ENCODE data around the gene EGR1. TPM values are rescaled to one million over a fixed set of nuclear protein-coding genes. Genes with fewer than 3 reads are reported as not detected.

The EGR1 gene
- total RNA-seq, 2 experiments from 2014 or later = 64.2 to 69.4 TPM

DNA sequence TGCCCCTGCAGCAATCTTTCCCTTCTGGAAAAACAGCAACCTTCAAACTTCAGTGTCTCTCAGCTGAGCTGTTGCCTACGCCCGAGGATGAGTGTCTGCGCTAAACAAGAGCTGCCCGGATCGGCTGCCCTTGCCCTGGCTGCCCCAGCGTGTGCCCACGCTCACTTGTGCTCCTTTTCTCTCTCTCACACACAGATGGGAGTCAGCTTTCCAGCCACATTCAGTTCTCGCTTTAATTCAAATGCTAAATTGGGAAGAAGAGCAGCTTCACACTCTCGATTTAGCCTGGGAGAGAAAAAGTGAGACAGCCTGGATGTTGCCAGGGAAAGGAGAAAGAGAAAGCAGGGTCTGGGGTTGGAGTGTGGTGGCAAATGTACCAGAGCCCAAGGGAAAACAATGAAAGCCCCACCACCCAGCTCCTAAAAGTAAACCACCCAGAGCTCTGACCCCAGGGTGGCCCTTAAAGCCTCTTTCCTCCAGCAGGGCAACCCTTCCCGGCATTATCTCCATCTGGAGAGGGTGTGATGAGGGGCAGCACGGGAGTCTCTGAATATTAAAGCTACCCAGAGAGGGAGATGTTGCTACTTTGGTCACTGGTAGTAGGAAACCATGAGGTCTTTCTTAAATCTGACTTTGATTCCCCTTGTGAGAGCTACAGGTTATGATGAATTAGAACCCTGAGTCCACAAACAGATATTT, 9.9 kb upstream of the EGR1 start:
- Mint-ChIP-seq H3K27me3 (no peaks in the 10 kb centered on the region), H3K4me1 (ENCODE audit: low read depth) (peaks cover 29% of the 10 kb centered on the region)

GRCh38 chr5:138457531-138458275, 7.6 kb upstream of the EGR1 start:
- Mint-ChIP-seq H3K27me3 (no peaks in the 10 kb centered on the region), H3K4me3 (no peak overlapping the region), H3K4me1 (ENCODE audit: low read depth) (peaks cover 42% of the 10 kb centered on the region), H3K9me3 (no peaks in the 10 kb centered on the region), H3K36me3 (peaks cover 2% of the 10 kb centered on the region), H3K27ac (peak overlapping the region; percentile 52)
- ChIA-PET POLR2A (interaction anchor here (0.8 to 2.0 kb wide), 3 partner anchors 8 to 118 kb away, joined by 3 to 12 read pairs (median 4); partner anchors contain the start of genes HSPA9 and REEP2), CTCF (interaction anchor here (1.0 to 2.4 kb wide), 4 partner anchors 9 to 105 kb away, joined by 3 to 10 read pairs (median 6); partner anchors contain the start of gene KDM3B)
- intact Hi-C loops (cut with micrococcal nuclease) = loop anchor here (5.0 kb wide), 1 partner anchor 990 kb away; no protein-coding TSS in a partner anchor
- DNase-seq = no peak

More for the DNA sequence above, 9.9 kb upstream of the EGR1 start:
- Mint-ChIP-seq H3K4me3 (no peak overlapping the region), H3K27ac (no peak overlapping the region), H3K36me3 (peaks cover 2% of the 10 kb centered on the region), H3K9me3 (no peaks in the 10 kb centered on the region)
- no peak for DNase-seq
- intact Hi-C loops (cut with micrococcal nuclease) = loop anchor here (5.0 kb wide), 1 partner anchor 992 kb away; no protein-coding TSS in a partner anchor
- ChIA-PET POLR2A (no interaction called here), CTCF (interaction anchor here (0.6 to 3.5 kb wide), 5 partner anchors 9 to 102 kb away, joined by 3 to 10 read pairs (median 3); partner anchors contain the start of gene EGR1)

DNA sequence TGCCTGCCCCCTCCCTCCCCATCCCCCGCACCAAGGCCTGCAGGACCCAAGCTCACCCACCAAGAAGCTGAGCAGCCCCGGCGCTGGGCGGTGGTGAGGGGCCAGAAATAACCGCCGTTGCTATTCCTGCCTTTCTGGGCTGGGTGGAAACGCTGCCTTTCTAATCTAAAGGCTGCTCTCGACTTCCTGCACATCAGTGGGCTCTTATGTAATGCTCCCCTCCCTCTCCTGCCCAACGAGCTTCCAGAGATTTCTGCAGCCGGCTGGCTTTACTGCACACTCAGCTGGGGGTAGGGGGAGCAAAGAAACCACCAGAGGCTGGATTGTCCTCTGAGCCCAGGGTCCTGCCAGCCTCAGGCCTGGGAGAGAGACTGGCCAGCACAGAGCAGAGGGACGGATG, 6.9 kb upstream of the EGR1 start:
- DNase-seq = no peak
- Mint-ChIP-seq H3K27me3 (no peaks in the 10 kb centered on the region), H3K4me3 (no peak overlapping the region), H3K27ac (peak overlapping the region; percentile 99), H3K36me3 (peaks cover 2% of the 10 kb centered on the region), H3K9me3 (no peaks in the 10 kb centered on the region), H3K4me1 (ENCODE audit: low read depth) (peaks cover 42% of the 10 kb centered on the region)
- intact Hi-C loops (cut with micrococcal nuclease) = loop anchor here (5.0 kb wide), 1 partner anchor 989 kb away; no protein-coding TSS in a partner anchor
- POLR2A ChIA-PET = interaction anchor here (0.6 to 2.0 kb wide), 2 partner anchors 9 to 93 kb away, joined by 4 to 12 read pairs; no protein-coding TSS in a partner anchor
- CTCF ChIA-PET = interaction anchor here (1.0 to 4.1 kb wide), 7 partner anchors 9 to 106 kb away, joined by 3 to 30 read pairs (median 5); partner anchors contain the start of gene KDM3B

DNA sequence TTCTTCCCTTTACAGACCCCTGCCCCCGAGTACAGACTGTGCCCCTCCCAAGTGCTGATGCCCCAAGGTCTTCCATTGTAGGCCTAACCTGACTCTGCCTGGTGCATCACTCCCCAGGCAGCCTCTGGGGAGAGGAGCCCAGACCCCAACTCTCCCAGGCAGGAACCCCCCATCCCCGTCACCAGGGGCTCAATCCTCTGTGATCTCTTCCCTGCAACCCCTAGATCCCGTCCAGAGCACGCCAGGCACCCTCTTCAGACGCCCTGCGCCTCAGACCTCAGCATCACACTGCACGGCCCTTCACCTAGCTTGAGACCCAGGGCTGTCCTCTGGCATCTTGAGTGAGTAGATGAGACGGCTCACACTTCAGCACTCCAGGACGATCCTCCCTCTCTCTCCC, 6.4 kb upstream of the EGR1 start:
- intact Hi-C loops (cut with micrococcal nuclease) = loop anchor here (5.0 kb wide), 1 partner anchor 988 kb away; no protein-coding TSS in a partner anchor
- peaks cover 42% of the 10 kb centered on the region for H3K4me1 Mint-ChIP-seq (ENCODE audit: low read depth)
- no peak for DNase-seq
- H3K27ac Mint-ChIP-seq = peak overlapping the region; percentile 99
- peaks cover 2% of the 10 kb centered on the region for H3K36me3 Mint-ChIP-seq
- CTCF ChIA-PET = interaction anchor here (1.0 to 4.1 kb wide), 5 partner anchors 9 to 106 kb away, joined by 3 to 30 read pairs (median 5); partner anchors contain the start of gene KDM3B
- no peaks in the 10 kb centered on the region for H3K9me3 Mint-ChIP-seq
- POLR2A ChIA-PET = interaction anchor here (0.6 to 2.7 kb wide), 4 partner anchors 9 to 117 kb away, joined by 3 to 12 read pairs (median 7); partner anchors contain the start of genes ETF1 and HSPA9
- H3K27me3 Mint-ChIP-seq = no peaks in the 10 kb centered on the region
- H3K4me3 Mint-ChIP-seq = peak overlapping the region; percentile 67

GRCh38 chr5:138459311-138459933, 5.9 kb upstream of the EGR1 start:
- Mint-ChIP-seq H3K27me3 (no peaks in the 10 kb centered on the region), H3K9me3 (no peaks in the 10 kb centered on the region), H3K4me1 (ENCODE audit: low read depth) (peaks cover 42% of the 10 kb centered on the region), H3K36me3 (peaks cover 2% of the 10 kb centered on the region), H3K27ac (peak overlapping the region; percentile 99), H3K4me3 (peak overlapping the region; percentile 67)
- POLR2A ChIA-PET = interaction anchor here (0.9 to 2.7 kb wide), 3 partner anchors 10 to 116 kb away, joined by 3 to 12 read pairs (median 10); partner anchors contain the start of genes ETF1 and HSPA9
- peak; percentile 95 for DNase-seq
- intact Hi-C loops (cut with micrococcal nuclease) = loop anchor here (5.0 kb wide), 1 partner anchor 988 kb away; no protein-coding TSS in a partner anchor
- CTCF ChIA-PET = interaction anchor here (0.6 to 4.1 kb wide), 4 partner anchors 10 to 107 kb away, joined by 3 to 30 read pairs (median 4); partner anchors contain the start of gene KDM3B

DNA sequence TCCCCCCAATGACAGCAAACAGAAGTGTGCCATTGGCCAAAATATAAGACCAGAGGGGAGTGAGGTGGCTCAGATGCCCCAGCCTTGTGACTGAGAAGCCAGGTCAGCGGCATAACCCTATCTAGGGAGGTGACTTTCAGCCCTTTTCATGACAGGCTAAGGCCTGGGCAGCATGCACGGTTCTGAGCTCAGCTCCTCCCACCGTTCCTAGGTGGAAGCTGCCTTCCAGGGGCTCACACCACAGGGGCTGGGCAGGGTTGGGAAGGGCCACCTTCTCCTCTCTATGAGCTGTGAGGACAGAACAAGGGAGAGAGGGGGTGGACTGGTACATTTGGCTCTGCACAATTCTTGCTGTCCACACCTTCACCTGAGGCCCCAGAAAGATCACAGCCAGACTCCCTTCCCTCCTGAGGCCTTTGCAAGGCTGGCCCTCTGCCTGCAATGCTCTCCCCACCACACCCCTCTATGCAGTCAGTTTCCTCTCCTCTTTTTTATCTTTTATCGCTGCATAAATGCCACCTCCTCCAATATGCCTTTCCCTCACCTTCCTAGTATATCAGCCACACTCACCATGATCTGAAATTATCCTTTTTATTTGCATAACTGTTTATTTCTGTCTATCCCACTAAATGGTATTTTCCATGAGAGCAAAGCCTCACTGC, 5.1 kb upstream of the EGR1 start:
- ChIA-PET POLR2A (interaction anchor here (0.9 to 2.7 kb wide), 3 partner anchors 10 to 115 kb away, joined by 3 to 12 read pairs (median 10); partner anchors contain the start of genes ETF1 and HSPA9), CTCF (interaction anchor here (0.6 to 4.1 kb wide), 4 partner anchors 10 to 108 kb away, joined by 3 to 30 read pairs (median 4); partner anchors contain the start of gene KDM3B)
- peaks cover 42% of the 10 kb centered on the region for H3K4me1 Mint-ChIP-seq (ENCODE audit: low read depth)
- DNase-seq = no peak
- intact Hi-C loops (cut with micrococcal nuclease) = no loop called here
- H3K27ac Mint-ChIP-seq = peak overlapping the region; percentile 99
- H3K36me3 Mint-ChIP-seq = peaks cover 2% of the 10 kb centered on the region
- no peaks in the 10 kb centered on the region for H3K27me3 Mint-ChIP-seq
- H3K4me3 Mint-ChIP-seq = no peak overlapping the region
- no peaks in the 10 kb centered on the region for H3K9me3 Mint-ChIP-seq

GRCh38 chr5:138461343-138462125, 3.7 kb upstream of the EGR1 start:
- H3K4me3 Mint-ChIP-seq = no peak overlapping the region
- intact Hi-C loops (cut with micrococcal nuclease) = no loop called here
- no peaks in the 10 kb centered on the region for H3K27me3 Mint-ChIP-seq

GRCh38 chr5:138463419-138464007, 1.8 kb upstream of the EGR1 start:
- Mint-ChIP-seq H3K4me1 (ENCODE audit: low read depth) (peaks cover 52% of the 10 kb centered on the region), H3K36me3 (peaks cover 25% of the 10 kb centered on the region), H3K9me3 (no peaks in the 10 kb centered on the region), H3K27ac (peak overlapping the region; percentile 95), H3K27me3 (no peaks in the 10 kb centered on the region), H3K4me3 (peak overlapping the region; percentile 83)
- DNase-seq = no peak
- intact Hi-C loops (cut with micrococcal nuclease) = loop anchor here (1.0 to 2.0 kb wide), 6 partner anchors 25 to 829 kb away; partner anchors contain the start of genes CDC25C, HNRNPA0, HSPA9 and MATR3
- POLR2A ChIA-PET = interaction anchor here (1.1 to 4.7 kb wide), 3 partner anchors 25 to 286 kb away, joined by 3 to 33 read pairs (median 5); partner anchors contain the start of genes ETF1 and REEP2
- CTCF ChIA-PET = interaction anchor here (1.5 to 5.1 kb wide), 6 partner anchors 9 to 111 kb away, joined by 3 to 56 read pairs (median 22); partner anchors contain the start of genes ETF1, KDM3B and REEP2

More at GRCh38 chr5:138461343-138462125, 3.7 kb upstream of the EGR1 start:
- peaks cover 6% of the 10 kb centered on the region for H3K36me3 Mint-ChIP-seq
- H3K27ac Mint-ChIP-seq = no peak overlapping the region
- DNase-seq = no peak
- peaks cover 43% of the 10 kb centered on the region for H3K4me1 Mint-ChIP-seq (ENCODE audit: low read depth)
- ChIA-PET POLR2A (interaction anchor here (2.7 kb wide), 1 partner anchor 82 kb away, joined by 10 read pairs; the partner anchor contains the start of gene ETF1), CTCF (interaction anchor here (1.5 to 5.0 kb wide), 3 partner anchors 12 to 109 kb away, joined by 3 to 30 read pairs (median 25); partner anchors contain the start of genes KDM3B and REEP2)
- no peaks in the 10 kb centered on the region for H3K9me3 Mint-ChIP-seq

- ChIA-PET CTCF (interaction anchor here (1.2 to 5.1 kb wide), 9 partner anchors 10 to 111 kb away, joined by 4 to 56 read pairs (median 11); partner anchors contain the start of genes ETF1, KDM3B and REEP2), POLR2A (interaction anchor here (1.6 to 4.7 kb wide), 3 partner anchors 26 to 79 kb away, joined by 5 to 33 read pairs (median 16); partner anchors contain the start of genes ETF1 and REEP2)
- DNase-seq = peak; percentile 95
- Mint-ChIP-seq H3K9me3 (no peaks in the 10 kb centered on the region), H3K27ac (peak overlapping the region; percentile 95), H3K4me3 (peak overlapping the region; percentile 83), H3K27me3 (no peaks in the 10 kb centered on the region), H3K36me3 (peaks cover 27% of the 10 kb centered on the region), H3K4me1 (ENCODE audit: low read depth) (peaks cover 50% of the 10 kb centered on the region)
- intact Hi-C loops (cut with micrococcal nuclease) = loop anchor here (1.0 to 2.0 kb wide), 6 partner anchors 25 to 829 kb away; partner anchors contain the start of genes CDC25C, HNRNPA0, HSPA9 and MATR3
Observed at GRCh38 chr5:138464008-138464387, 1.3 kb upstream of the EGR1 start.

All from activated CD4-positive, alpha-beta memory T cell treated with anti-CD3 and anti-CD28 coated beads for 36 hours (primary cell).